SH-SY5Y (cell line): ENCODE measurements around the gene NLRP5.

Experiments
- GATA2 ChIP-seq: IDR thresholded peaks from 2 replicates; pipeline ENCODE4 v1.6.1; 2011; ENCODE audit warnings: mild to moderate bottlenecking, low read depth, low read length
- GATA3 ChIP-seq: IDR thresholded peaks from 2 replicates; pipeline ENCODE4 v1.6.1; 2011; ENCODE audit warnings: low read depth, mild to moderate bottlenecking, low read length, moderate library complexity

GRCh38 chr19:56104423-56104822, 117.8 kb downstream of the NLRP5 start:
- TF ChIP-seq GATA3: no peak
- no peak for TF ChIP-seq GATA2
